GM13976 (cell line): Measurements from ENCODE around the gene PIM1.
A peak's percentile ranks its signal among the peaks of the same experiment; 100 is the strongest.

Source experiments
- DNase-seq: peaks from one replicate; pipeline ENCODE4 v3.0.0; 2012; ENCODE audit warnings: low spot score
- CTCF ChIP-seq: IDR thresholded peaks from 2 replicates; pipeline ENCODE4 v1.5.1; 2012; ENCODE audit warnings: borderline replicate concordance, mild to moderate bottlenecking; ENCODE audit not compliant: insufficient read depth; ENCODE audit errors: extremely low read depth, missing control alignments, control extremely low read depth
- in situ Hi-C: fragments of 300-500 bp; cut with MboI; formaldehyde crosslinking; loops from one replicate; pipeline ENCODE4 v1.12.0; 2022; ENCODE audit warnings: low sequenced_read_pairs, mixed read lengths, inconsistent platforms; ENCODE audit not compliant: unreplicated experiment

Gene PIM1

GRCh38 chr6:37200085-37200484 is 30.1 kb downstream of the PIM1 start:
- DNase-seq: no peak
- no peak for TF ChIP-seq CTCF
- in situ Hi-C loops: loop anchor here (10.0 to 25.0 kb wide), 2 partner anchors 325 to 438 kb away; partner anchors contain the start of gene PPIL1

- no peak for TF ChIP-seq CTCF
- in situ Hi-C loops: loop anchor here (10.0 to 25.0 kb wide), 2 partner anchors 327 to 439 kb away; partner anchors contain the start of gene PPIL1
- DNase-seq: no peak
Observed at GRCh38 chr6:37201726-37202125, 31.8 kb downstream of the PIM1 start.

GRCh38 chr6:37202788-37203491 is 33.0 kb downstream of the PIM1 start:
- in situ Hi-C loops: loop anchor here (10.0 to 25.0 kb wide), 2 partner anchors 328 to 441 kb away; partner anchors contain the start of gene PPIL1
- TF ChIP-seq CTCF: no peak
- no peak for DNase-seq

- in situ Hi-C loops: loop anchor here (10.0 to 25.0 kb wide), 2 partner anchors 329 to 442 kb away; partner anchors contain the start of gene PPIL1
- TF ChIP-seq CTCF: no peak
- DNase-seq: no peak
Observed at GRCh38 chr6:37204014-37204751, 34.2 kb downstream of the PIM1 start.

- in situ Hi-C loops: loop anchor here (10.0 to 25.0 kb wide), 2 partner anchors 331 to 443 kb away; partner anchors contain the start of gene PPIL1
- DNase-seq: peak; percentile 35
- TF ChIP-seq CTCF: no peak
Observed at GRCh38 chr6:37205175-37205996, 35.4 kb downstream of the PIM1 start.

- in situ Hi-C loops: loop anchor here (10.0 to 25.0 kb wide), 2 partner anchors 331 to 444 kb away; partner anchors contain the start of gene PPIL1
- TF ChIP-seq CTCF: no peak
- DNase-seq: no peak
Observed at GRCh38 chr6:37205997-37206340, 36.0 kb downstream of the PIM1 start.
